OCI-LY7 (cell line): Measurements from ENCODE around the gene XRCC4. TPM values are rescaled to one million over a fixed set of nuclear protein-coding genes. Genes with fewer than 3 reads are reported as not detected.

ENCODE experiments used
- BruUV-seq: library from RNA; stranded (reverse); fragments of 400-500 nt; replicated peaks from 2 replicates; lab custom pipeline; 2021; lab: Mats Ljungman, UMichigan
- CTCF ChIA-PET: fragments of 300-600 bp; sonication (Branson Sonifier 250); formaldehyde crosslinking; loops from one replicate; lab custom pipeline; 2022; ENCODE audit warnings: antibody characterized with exemption; ENCODE audit not compliant: unreplicated experiment; lab: Charles Lee
- POLR2A ChIA-PET: fragments of 300-600 bp; sonication (Branson Sonifier 250); formaldehyde crosslinking; loops from one replicate; lab custom pipeline; 2022; ENCODE audit warnings: antibody characterized with exemption; lab: Charles Lee
- DNase-seq: peaks from one replicate; pipeline ENCODE4 v3.0.0-alpha.2; 2015; ENCODE audit warnings: low spot score
- H2AFZ ChIP-seq: fragments of 200-600 bp; sonication (generic), shearing (Covaris generic); 2 replicates; pipeline ENCODE4 v1.6.1; 2014; ENCODE audit warnings: mild to moderate bottlenecking, antibody characterized with exemption, low read length, moderate library complexity
- H3K27ac ChIP-seq: fragments of 200-600 bp; sonication (generic); 2 replicates; pipeline ENCODE4 v1.5.1; 2014; ENCODE audit warnings: mixed run types, low read depth, mild to moderate bottlenecking, moderate library complexity, low read length, inconsistent platforms; ENCODE audit not compliant: poor library complexity, severe bottlenecking
- H3K36me3 ChIP-seq: fragments of 200-600 bp; sonication (generic); 2 replicates; pipeline ENCODE4 v1.6.1; 2014; ENCODE audit warnings: mild to moderate bottlenecking, antibody characterized with exemption, low read length, moderate library complexity, mixed read lengths; ENCODE audit not compliant: insufficient read depth
- H3K4me1 ChIP-seq: fragments of 200-600 bp; sonication (generic); 2 replicates; pipeline ENCODE4 v1.5.1; 2014; ENCODE audit warnings: mild to moderate bottlenecking, low read length; ENCODE audit not compliant: insufficient read depth, poor library complexity, severe bottlenecking
- H3K4me2 ChIP-seq: fragments of 200-600 bp; sonication (generic); 2 replicates; pipeline ENCODE4 v1.6.1; 2014; ENCODE audit warnings: mild to moderate bottlenecking, low read length
- H3K4me3 ChIP-seq: fragments of 200-600 bp; sonication (generic); 2 replicates; pipeline ENCODE4 v1.5.1; 2014; ENCODE audit warnings: mild to moderate bottlenecking, low read depth, low read length; ENCODE audit not compliant: poor library complexity, severe bottlenecking
- H3K79me2 ChIP-seq: fragments of 200-600 bp; sonication (generic); 2 replicates; pipeline ENCODE4 v1.6.1; 2016; ENCODE audit warnings: low read depth, mild to moderate bottlenecking, low read length, moderate library complexity, mixed read lengths; ENCODE audit not compliant: insufficient read depth
- H3K9me2 ChIP-seq: fragments of 200-600 bp; sonication (generic); 2 replicates; pipeline ENCODE4 v1.6.1; 2016; ENCODE audit warnings: mild to moderate bottlenecking, low read length, mixed read lengths; ENCODE audit not compliant: insufficient read depth
- H3K9me3 ChIP-seq: fragments of 200-600 bp; sonication (generic); 2 replicates; pipeline ENCODE4 v1.6.1; 2014; ENCODE audit warnings: mild to moderate bottlenecking, mixed run types, low read length, mixed read lengths
- H4K20me1 ChIP-seq: fragments of 200-600 bp; sonication (generic); 2 replicates; pipeline ENCODE4 v1.6.1; 2014; ENCODE audit warnings: mild to moderate bottlenecking, antibody characterized with exemption, low read length, moderate library complexity, mixed read lengths; ENCODE audit not compliant: insufficient read depth
- EZH2phosphoT487 ChIP-seq: fragments of 200-600 bp; sonication (generic); IDR thresholded peaks from 2 replicates; pipeline ENCODE4 v1.6.1; 2018; ENCODE audit warnings: low read depth, borderline replicate concordance, mild to moderate bottlenecking, mixed run types, antibody characterized with exemption, low read length, moderate library complexity, mixed read lengths
- intact Hi-C: fragments of 100-400 bp; cut with micrococcal nuclease; formaldehyde crosslinking; loops from one replicate; pipeline ENCODE4 v1.10.0; 2022; ENCODE audit not compliant: unreplicated experiment
- total RNA-seq, 2 experiments: library from RNA; depleted of rRNA in 1 of 2; stranded (reverse); fragments of >200 nt in 1 of 2; shearing (Covaris generic) in 1 of 2; gene quantifications; 2 replicates each; pipeline ENCODE4 v1.2.3, GENCODE V29; 2014 to 2022
- TF ChIP-seq, protein P1 (sequence below): fragments of 200-600 bp; sonication (generic); conservative IDR thresholded peaks from 2 replicates; pipeline ENCODE4 v1.5.1; 2014; ENCODE audit warnings: mild to moderate bottlenecking, antibody characterized with exemption, low read length, moderate library complexity, mixed read lengths

Gene XRCC4
- total RNA-seq, 2 experiments from 2014 or later, result 14.5 to 23.3 TPM

- no peaks in the 10 kb centered on the region; the same call in 1 of the 2 replicates for H3K36me3 ChIP-seq
- no peak overlapping the region for H3K27ac ChIP-seq
- H3K4me1 ChIP-seq, result no peaks in the 10 kb centered on the region
- no TSS peak for BruUV-seq
- intact Hi-C loops, result no loop called here
- no peak overlapping the region for H3K4me2 ChIP-seq
- no peaks in the 10 kb centered on the region for H3K79me2 ChIP-seq
- no peak overlapping the region for H2AFZ ChIP-seq
- no peaks in the 10 kb centered on the region for H3K9me3 ChIP-seq
- H4K20me1 ChIP-seq, result no peaks in the 10 kb centered on the region
- no peaks in the 10 kb centered on the region for H3K9me2 ChIP-seq
- no peak overlapping the region for H3K4me3 ChIP-seq
- DNase-seq, result no peak
- ChIA-PET POLR2A (interaction anchor here (1.0 kb wide), 1 partner anchor 14 kb away, joined by 5 read pairs; no protein-coding TSS in a partner anchor), CTCF (no interaction called here)
- TF ChIP-seq, protein P1, sequence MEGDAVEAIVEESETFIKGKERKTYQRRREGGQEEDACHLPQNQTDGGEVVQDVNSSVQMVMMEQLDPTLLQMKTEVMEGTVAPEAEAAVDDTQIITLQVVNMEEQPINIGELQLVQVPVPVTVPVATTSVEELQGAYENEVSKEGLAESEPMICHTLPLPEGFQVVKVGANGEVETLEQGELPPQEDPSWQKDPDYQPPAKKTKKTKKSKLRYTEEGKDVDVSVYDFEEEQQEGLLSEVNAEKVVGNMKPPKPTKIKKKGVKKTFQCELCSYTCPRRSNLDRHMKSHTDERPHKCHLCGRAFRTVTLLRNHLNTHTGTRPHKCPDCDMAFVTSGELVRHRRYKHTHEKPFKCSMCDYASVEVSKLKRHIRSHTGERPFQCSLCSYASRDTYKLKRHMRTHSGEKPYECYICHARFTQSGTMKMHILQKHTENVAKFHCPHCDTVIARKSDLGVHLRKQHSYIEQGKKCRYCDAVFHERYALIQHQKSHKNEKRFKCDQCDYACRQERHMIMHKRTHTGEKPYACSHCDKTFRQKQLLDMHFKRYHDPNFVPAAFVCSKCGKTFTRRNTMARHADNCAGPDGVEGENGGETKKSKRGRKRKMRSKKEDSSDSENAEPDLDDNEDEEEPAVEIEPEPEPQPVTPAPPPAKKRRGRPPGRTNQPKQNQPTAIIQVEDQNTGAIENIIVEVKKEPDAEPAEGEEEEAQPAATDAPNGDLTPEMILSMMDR, result no peak
- TF ChIP-seq EZH2phosphoT487, result no peak
These were observed 56.5 kb downstream of the XRCC4 start for GRCh38 chr5:83133797-83134196.

GRCh38 chr5:83142526-83142925 lies 65.2 kb downstream of the XRCC4 start:
- H3K4me1 ChIP-seq, result no peaks in the 10 kb centered on the region
- BruUV-seq, result no TSS peak

GRCh38 chr5:83145241-83145640 lies 67.9 kb downstream of the XRCC4 start:
- intact Hi-C loops, result no loop called here
- no peak for TF ChIP-seq EZH2phosphoT487
- TF ChIP-seq, protein P1, result no peak
- no peak overlapping the region for H3K27ac ChIP-seq
- no peak for DNase-seq
- H3K79me2 ChIP-seq, result no peaks in the 10 kb centered on the region
- no peak overlapping the region for H3K4me2 ChIP-seq
- H2AFZ ChIP-seq, result no peak overlapping the region
- no TSS peak for BruUV-seq
- no peaks in the 10 kb centered on the region for H3K9me2 ChIP-seq
- H3K4me3 ChIP-seq, result no peak overlapping the region
- ChIA-PET CTCF (no interaction called here), POLR2A (interaction anchor here (0.6 to 0.8 kb wide), 2 partner anchors 17 to 122 kb away, joined by 3 read pairs; no protein-coding TSS in a partner anchor)
- no peaks in the 10 kb centered on the region for H4K20me1 ChIP-seq
- no peaks in the 10 kb centered on the region for H3K4me1 ChIP-seq
- no peaks in the 10 kb centered on the region for H3K36me3 ChIP-seq
- H3K9me3 ChIP-seq, result no peaks in the 10 kb centered on the region

More at GRCh38 chr5:83142526-83142925, 65.2 kb downstream of the XRCC4 start:
- H3K4me3 ChIP-seq, result no peak overlapping the region
- no peak for DNase-seq
- intact Hi-C loops, result no loop called here
- ChIA-PET POLR2A (no interaction called here), CTCF (no interaction called here)
- no peaks in the 10 kb centered on the region for H3K9me2 ChIP-seq
- no peak overlapping the region for H3K4me2 ChIP-seq
- H3K79me2 ChIP-seq, result no peaks in the 10 kb centered on the region
- no peaks in the 10 kb centered on the region for H4K20me1 ChIP-seq
- H3K27ac ChIP-seq, result no peak overlapping the region
- H3K9me3 ChIP-seq, result no peaks in the 10 kb centered on the region
- no peak overlapping the region for H2AFZ ChIP-seq
- TF ChIP-seq EZH2phosphoT487, result no peak
- no peaks in the 10 kb centered on the region for H3K36me3 ChIP-seq
